Hepatocyte (in vitro differentiated cells): ENCODE data around the gene FUT7. TPM values are rescaled to one million over a fixed set of nuclear protein-coding genes. Genes with fewer than 3 reads are reported as not detected.

Source experiments
- DNase-seq: peaks from one replicate; pipeline ENCODE4 v3.0.0-alpha.2; 2016; ENCODE audit warnings: low spot score
- H2AFZ ChIP-seq: fragments of 200-600 bp; sonication (generic); 2 replicates; pipeline ENCODE4 v1.6.0; 2016; ENCODE audit warnings: antibody characterized with exemption, mild to moderate bottlenecking
- H3K27ac ChIP-seq: fragments of 200-600 bp; sonication (generic); 2 replicates; pipeline ENCODE4 v1.5.1; 2016; ENCODE audit warnings: mild to moderate bottlenecking
- H3K27me3 ChIP-seq: fragments of 200-600 bp; sonication (generic); 2 replicates; pipeline ENCODE4 v1.6.1; 2016
- H3K36me3 ChIP-seq: fragments of 200-600 bp; sonication (generic); replicated peaks from 2 replicates; pipeline ENCODE4 v1.5.1; 2016; ENCODE audit warnings: low read depth; ENCODE audit not compliant: insufficient read depth
- H3K4me1 ChIP-seq: fragments of 200-600 bp; sonication (generic); 2 replicates; pipeline ENCODE4 v1.5.1; 2016; ENCODE audit warnings: mild to moderate bottlenecking, moderate library complexity; ENCODE audit not compliant: insufficient read depth
- H3K4me2 ChIP-seq: fragments of 200-600 bp; sonication (generic); 2 replicates; pipeline ENCODE4 v1.6.0; 2016
- H3K4me3 ChIP-seq: fragments of 200-600 bp; sonication (generic); 2 replicates; pipeline ENCODE4 v1.5.1; 2016; ENCODE audit warnings: mild to moderate bottlenecking
- H3K79me2 ChIP-seq: fragments of 200-600 bp; sonication (generic); 2 replicates; pipeline ENCODE4 v1.6.0; 2017; ENCODE audit warnings: mild to moderate bottlenecking
- H3K9me2 ChIP-seq: fragments of 200-600 bp; sonication (generic); replicated peaks from 2 replicates; pipeline ENCODE4 v1.6.0; 2017; ENCODE audit warnings: mild to moderate bottlenecking; ENCODE audit not compliant: insufficient read depth
- H3K9me3 ChIP-seq: fragments of 200-600 bp; sonication (generic); 2 replicates; pipeline ENCODE4 v1.5.1; 2016; ENCODE audit warnings: low read depth, mild to moderate bottlenecking
- H4K20me1 ChIP-seq: fragments of 200-600 bp; sonication (generic); 2 replicates; pipeline ENCODE4 v1.6.0; 2016; ENCODE audit warnings: mild to moderate bottlenecking; ENCODE audit not compliant: insufficient read depth, poor library complexity, severe bottlenecking
- EZH2 ChIP-seq: fragments of 200-600 bp; sonication (generic); IDR thresholded peaks from 2 replicates; pipeline ENCODE4 v1.6.1; 2016; ENCODE audit warnings: antibody characterized with exemption, mild to moderate bottlenecking, borderline replicate concordance
- EZH2phosphoT487 ChIP-seq: fragments of 200-600 bp; sonication (generic); IDR thresholded peaks from one replicate; pipeline ENCODE4 v1.6.1; 2018; ENCODE audit warnings: antibody characterized with exemption, mild to moderate bottlenecking, low read depth, moderate library complexity; ENCODE audit not compliant: unreplicated experiment, severe bottlenecking
- WGBS: methylation state at CpG from one replicate; pipeline ENCODE4 v1.1.6; 2016; ENCODE audit warnings: low lambda C conversion rate; ENCODE audit errors: missing lambda C conversion rate; 5-methylcytosine and 5-hydroxymethylcytosine counted together
- polyA plus RNA-seq: library from polyadenylated mRNA; unstranded; fragments of >200 nt; fragmentation: Nextera tagmentation; extraction: Ambion mirVana; gene quantifications from 2 replicates; pipeline ENCODE4 v1.2.1, GENCODE V29; 2016
- total RNA-seq: library from RNA; depleted of rRNA; stranded (reverse); fragments of >200 nt; gene quantifications from 2 replicates; pipeline ENCODE4 v1.2.3, GENCODE V29; 2014
- TF ChIP-seq, protein P1 (sequence below): fragments of 200-600 bp; sonication (generic); IDR thresholded peaks from 2 replicates; pipeline ENCODE4 v1.5.1; 2016; ENCODE audit warnings: antibody characterized with exemption, mild to moderate bottlenecking; ENCODE audit not compliant: poor library complexity

FUT7 gene
- total and polyA plus RNA-seq, 2 experiments from 2014 or later: not detected

DNA sequence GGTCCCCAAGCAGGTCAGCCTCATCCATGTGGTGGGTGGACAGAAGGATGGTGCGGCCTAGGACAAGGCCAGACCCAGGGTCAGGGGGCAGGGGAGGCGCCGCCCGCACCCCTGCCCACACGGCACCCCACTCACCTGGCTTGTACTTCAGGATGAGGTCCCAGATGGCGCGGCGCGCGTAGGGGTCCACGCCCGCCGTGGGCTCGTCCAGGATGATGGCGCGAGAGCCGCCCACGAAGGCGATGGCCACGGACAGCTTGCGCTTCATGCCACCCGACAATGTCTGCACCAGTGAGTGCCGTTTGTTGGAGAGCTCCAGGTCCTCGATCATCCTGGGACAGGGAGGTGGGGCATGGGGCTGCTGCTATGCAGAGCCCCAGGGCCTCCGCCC, 16.4 kb downstream of the FUT7 start:
- H3K4me3 ChIP-seq: no peak overlapping the region
- no peaks in the 10 kb centered on the region for H3K79me2 ChIP-seq
- H3K27me3 ChIP-seq: no peaks in the 10 kb centered on the region
- H3K4me1 ChIP-seq: no peaks in the 10 kb centered on the region
- no peaks in the 10 kb centered on the region for H4K20me1 ChIP-seq
- H3K4me2 ChIP-seq: no peak overlapping the region
- H3K27ac ChIP-seq: no peak overlapping the region
- H3K9me3 ChIP-seq: no peaks in the 10 kb centered on the region
- no peaks in the 10 kb centered on the region for H3K9me2 ChIP-seq
- no peak for TF ChIP-seq EZH2phosphoT487
- TF ChIP-seq EZH2: no peak
- TF ChIP-seq, protein P1, sequence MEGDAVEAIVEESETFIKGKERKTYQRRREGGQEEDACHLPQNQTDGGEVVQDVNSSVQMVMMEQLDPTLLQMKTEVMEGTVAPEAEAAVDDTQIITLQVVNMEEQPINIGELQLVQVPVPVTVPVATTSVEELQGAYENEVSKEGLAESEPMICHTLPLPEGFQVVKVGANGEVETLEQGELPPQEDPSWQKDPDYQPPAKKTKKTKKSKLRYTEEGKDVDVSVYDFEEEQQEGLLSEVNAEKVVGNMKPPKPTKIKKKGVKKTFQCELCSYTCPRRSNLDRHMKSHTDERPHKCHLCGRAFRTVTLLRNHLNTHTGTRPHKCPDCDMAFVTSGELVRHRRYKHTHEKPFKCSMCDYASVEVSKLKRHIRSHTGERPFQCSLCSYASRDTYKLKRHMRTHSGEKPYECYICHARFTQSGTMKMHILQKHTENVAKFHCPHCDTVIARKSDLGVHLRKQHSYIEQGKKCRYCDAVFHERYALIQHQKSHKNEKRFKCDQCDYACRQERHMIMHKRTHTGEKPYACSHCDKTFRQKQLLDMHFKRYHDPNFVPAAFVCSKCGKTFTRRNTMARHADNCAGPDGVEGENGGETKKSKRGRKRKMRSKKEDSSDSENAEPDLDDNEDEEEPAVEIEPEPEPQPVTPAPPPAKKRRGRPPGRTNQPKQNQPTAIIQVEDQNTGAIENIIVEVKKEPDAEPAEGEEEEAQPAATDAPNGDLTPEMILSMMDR: no peak
- WGBS: 98% methylated on average over 16 of the region's 25 CpGs
- no peak for DNase-seq
- H2AFZ ChIP-seq: no peak overlapping the region
- no peaks in the 10 kb centered on the region for H3K36me3 ChIP-seq

DNA sequence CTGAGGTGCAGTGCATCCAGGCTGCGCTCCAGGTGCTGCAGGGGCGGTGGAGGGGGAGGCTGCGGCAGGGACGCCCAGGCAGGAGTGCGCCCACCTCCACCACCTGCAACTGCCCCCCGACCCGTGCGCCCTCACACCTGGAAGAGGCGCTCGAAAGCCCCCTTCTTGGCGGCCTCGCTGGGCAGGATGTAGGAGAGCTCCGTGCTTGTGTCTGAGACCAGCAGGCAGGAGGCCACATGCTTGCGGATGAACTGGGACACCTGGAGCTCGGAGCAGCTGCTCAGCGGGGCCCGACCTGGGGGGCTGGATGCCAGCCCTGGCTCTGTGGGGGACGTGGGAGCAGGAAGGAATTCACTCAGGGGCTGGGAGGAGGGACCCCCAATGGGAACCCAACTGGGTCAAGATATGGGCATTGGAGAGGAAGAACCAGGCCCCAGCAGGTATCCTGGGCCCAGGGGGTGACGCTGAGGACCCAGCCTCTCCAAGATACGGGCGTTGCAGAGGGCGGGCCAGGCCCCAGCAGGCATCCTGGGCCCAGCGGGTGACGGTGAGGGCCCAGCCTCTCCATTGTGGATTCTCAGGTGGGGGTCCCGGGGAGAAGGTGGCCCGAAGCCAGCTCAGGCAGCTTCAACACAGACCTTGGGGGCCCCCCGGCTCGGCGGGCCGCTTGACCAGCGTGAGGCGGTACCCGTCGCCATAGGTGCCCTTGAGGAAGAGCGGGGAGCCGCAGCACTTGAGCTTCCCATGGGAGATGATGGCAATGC, 16.9 kb downstream of the FUT7 start:
- H3K79me2 ChIP-seq: no peaks in the 10 kb centered on the region
- no peaks in the 10 kb centered on the region for H3K36me3 ChIP-seq
- 98% methylated on average over 34 of the region's 36 CpGs for WGBS
- TF ChIP-seq, protein P1: no peak
- TF ChIP-seq EZH2phosphoT487: no peak
- no peak for TF ChIP-seq EZH2
- H3K9me2 ChIP-seq: no peaks in the 10 kb centered on the region
- H4K20me1 ChIP-seq: no peaks in the 10 kb centered on the region
- H3K9me3 ChIP-seq: no peaks in the 10 kb centered on the region
- no peak overlapping the region for H3K27ac ChIP-seq
- H3K4me1 ChIP-seq: no peaks in the 10 kb centered on the region
- no peaks in the 10 kb centered on the region for H3K27me3 ChIP-seq
- no peak overlapping the region for H2AFZ ChIP-seq
- H3K4me2 ChIP-seq: no peak overlapping the region
- DNase-seq: no peak
- H3K4me3 ChIP-seq: no peak overlapping the region

- no peak overlapping the region for H3K4me2 ChIP-seq
- H3K9me2 ChIP-seq: no peaks in the 10 kb centered on the region
- no peaks in the 10 kb centered on the region for H3K27me3 ChIP-seq
- TF ChIP-seq, protein P1: no peak
- no peak for TF ChIP-seq EZH2
- TF ChIP-seq EZH2phosphoT487: no peak
- DNase-seq: no peak
- H2AFZ ChIP-seq: no peak overlapping the region
- no peaks in the 10 kb centered on the region for H3K36me3 ChIP-seq
- no peaks in the 10 kb centered on the region for H3K9me3 ChIP-seq
- no peaks in the 10 kb centered on the region for H3K4me1 ChIP-seq
- H3K27ac ChIP-seq: no peak overlapping the region
- H3K79me2 ChIP-seq: no peaks in the 10 kb centered on the region
- H4K20me1 ChIP-seq: no peaks in the 10 kb centered on the region
- WGBS: 93% methylated on average over 23 of the region's 23 CpGs
- H3K4me3 ChIP-seq: no peak overlapping the region
These were observed 17.7 kb downstream of the FUT7 start for GRCh38 chr9:137014166-137014565.
